Activated T-cell treated with anti-CD3 and anti-CD28 coated beads, Interleukin-2, amount 50 U/mL, for 1 hour (primary cell): Measurements from ENCODE around the gene RAD51D.
"Not testable (repeated sequence)": the region's sequence is repeated elsewhere in the genome, so short reads cannot be mapped to it uniquely, and the experiment has no call there.

Source experiments
- DNase-seq: peaks from one replicate; pipeline ENCODE4 v3.0.0-alpha.2; 2020

Gene RAD51D

DNA sequence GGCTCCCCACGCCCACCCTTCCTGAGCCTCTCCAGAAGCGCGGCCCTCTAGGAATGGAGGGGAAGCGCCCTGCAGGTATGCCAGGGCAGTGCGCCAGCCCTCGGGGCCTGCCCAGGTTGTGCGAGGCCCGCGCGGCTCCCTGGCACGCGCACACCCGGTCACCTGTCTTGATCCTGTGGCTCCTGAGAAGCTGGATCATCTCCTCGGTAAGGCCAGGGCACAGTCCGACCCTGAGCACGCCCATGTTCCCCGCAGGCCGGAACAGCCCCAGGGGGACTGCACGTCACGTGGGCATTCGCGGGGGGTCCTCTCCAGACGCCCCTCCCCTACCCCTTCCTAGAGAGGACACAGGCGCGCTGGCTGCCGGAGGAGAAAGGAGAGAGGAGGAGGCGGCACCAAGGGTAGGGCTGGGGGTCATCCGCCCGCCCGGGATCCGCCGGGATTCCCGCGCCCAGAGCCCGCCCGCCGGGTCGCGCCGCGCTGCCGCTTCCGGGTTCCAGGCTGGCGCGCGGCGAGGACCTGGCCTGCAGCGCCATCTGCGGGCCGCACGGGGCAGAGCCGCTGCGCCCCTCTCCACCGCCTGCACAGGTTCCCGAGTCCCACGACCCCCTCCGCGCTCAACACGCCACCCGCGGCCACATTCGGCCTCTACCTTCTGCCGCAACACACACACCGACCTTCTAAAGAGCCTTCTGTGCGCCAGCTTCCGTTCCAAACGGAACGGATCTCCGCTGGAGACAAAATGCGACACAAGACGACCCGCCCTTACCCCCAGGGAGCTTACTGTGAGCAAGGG is at the start of gene RAD51D:
Gene RAD51D, minus strand, starts transcription at position 491 of the 796 bp plus-strand sequence. Its CDS starts 247 bp downstream, at position 244.
- DNase-seq = peak; percentile 88

GRCh38 chr17:35167666-35168065 is 48.0 kb upstream of the RAD51D start:
- DNase-seq = no peak

GRCh38 chr17:35167046-35167445 is 47.4 kb upstream of the RAD51D start:
- DNase-seq = no peak

GRCh38 chr17:35166526-35166925 is 46.9 kb upstream of the RAD51D start:
- no peak for DNase-seq

GRCh38 chr17:35164716-35165115 is 45.1 kb upstream of the RAD51D start:
- DNase-seq = no peak

DNA sequence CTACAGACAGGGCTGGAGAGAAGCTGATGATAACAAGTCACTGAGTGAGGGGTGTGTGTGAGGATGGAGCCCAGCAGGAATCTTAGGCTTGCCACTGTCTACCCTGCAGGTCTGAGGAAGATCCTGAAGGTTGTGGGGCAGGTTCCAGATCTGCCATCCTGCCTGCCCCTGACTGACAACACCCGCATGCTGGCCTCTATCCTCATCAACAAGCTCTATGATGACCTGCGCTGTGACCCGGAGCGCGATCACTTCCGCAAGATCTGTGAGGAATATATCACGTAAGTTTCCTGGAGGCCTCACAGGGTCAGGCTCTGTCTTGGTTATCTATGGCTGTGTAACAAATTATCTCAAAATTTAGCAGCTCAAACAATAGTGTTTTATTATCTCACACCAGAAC is 44.2 kb upstream of the RAD51D start:
- DNase-seq = no peak

- DNase-seq = no peak
Observed at GRCh38 chr17:35162755-35163154, 43.1 kb upstream of the RAD51D start.

DNA sequence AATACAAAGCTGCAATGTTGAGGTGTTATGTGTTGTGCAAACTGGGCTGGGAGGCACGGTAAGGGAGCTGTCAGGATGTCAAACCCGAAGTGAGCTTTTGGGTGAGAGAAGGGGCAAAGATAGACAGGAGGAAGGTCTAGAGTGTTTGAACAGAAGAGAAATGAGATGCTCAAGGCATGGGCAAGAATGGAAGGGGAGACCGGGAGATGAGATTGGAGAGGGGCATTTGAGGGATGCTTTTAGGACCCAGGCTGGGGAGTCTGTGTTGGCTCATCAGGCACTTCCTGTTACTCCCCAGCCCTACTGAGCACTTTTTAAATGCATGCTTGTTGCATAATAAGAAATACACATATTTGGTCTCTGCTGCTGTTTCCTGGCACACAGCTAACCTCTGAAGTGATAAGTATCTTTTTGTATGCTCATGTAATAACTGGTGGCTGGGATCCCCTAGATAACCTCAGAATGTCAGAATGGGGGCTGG is 41.7 kb upstream of the RAD51D start:
- DNase-seq = no peak

GRCh38 chr17:35160354-35161201 is 40.9 kb upstream of the RAD51D start:
- peak; percentile 68 for DNase-seq

DNA sequence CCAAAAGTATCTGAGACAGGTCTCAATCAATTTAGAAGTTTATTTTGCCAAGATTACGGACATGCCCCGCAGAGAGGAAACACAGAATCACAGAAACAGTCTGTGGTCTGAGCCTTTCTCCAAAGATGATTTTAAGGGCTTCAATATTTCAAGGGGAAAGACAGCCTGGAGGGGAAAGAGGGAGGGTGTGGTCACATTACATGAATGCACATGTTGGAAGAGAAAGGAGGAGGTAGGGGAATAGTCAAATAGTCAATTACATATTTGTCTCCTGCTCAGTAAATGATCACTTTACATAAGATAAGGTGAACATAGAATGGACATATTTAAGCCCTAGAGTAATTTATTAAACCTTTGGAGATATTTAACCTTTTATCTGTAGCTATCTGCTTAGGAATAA is 40.3 kb upstream of the RAD51D start:
- no peak for DNase-seq

DNA sequence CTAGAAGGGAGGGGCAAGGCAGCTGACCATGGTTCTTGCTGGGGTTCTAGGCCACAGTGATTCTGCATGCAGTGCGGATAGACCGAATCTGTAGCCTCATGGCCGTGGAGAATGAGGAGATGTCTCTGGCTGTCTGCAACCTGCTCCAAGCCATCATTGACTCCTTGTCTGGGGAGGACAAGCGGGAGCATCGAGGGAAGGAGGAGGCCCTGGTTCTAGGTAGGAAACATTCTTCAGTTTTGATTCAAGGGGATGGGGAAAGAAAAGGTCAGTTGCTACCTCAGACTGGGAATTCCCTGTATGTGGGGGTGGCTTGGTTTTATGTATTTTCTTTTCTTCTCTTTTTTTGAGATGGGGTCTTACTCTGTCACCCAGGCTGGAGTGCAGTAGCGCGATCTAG is 35.6 kb upstream of the RAD51D start:
- DNase-seq = no peak

- no peak for DNase-seq
Observed at GRCh38 chr17:35154196-35155165, 34.8 kb upstream of the RAD51D start.

DNA sequence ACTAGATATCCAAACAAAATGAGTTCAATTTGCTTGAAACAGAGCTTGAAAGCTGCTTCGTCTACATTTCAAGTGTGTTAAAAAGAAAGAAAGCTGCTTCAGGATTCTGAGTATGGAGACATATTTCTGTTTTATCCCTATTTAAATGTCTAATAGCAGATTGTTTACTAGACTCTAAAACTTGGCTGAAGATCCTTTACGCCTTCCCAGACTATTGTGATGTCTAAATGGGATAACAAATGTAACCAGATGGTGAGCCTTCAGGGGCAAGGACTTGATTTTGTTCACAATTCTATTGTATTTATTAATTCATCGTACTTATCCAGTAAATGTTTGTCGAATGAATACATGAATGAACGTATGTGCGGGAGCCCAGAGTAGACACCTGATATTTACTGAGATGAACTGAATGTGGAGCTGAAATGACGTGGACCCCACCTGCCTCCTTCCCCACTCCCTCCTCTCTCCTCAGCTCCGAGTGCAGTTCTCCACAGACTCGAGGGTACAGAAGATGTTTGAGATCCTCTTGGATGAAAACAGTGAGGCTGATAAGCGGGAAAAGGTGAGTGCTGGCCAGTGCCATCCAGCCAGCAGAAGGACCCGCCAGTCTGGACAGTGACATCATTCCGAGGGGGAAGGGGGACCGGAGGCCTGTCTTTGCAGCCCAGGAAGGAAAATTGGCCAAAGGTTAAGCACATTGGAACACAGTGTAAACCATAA is 32.9 kb upstream of the RAD51D start:
- DNase-seq = no peak

GRCh38 chr17:35151080-35151479 is 31.4 kb upstream of the RAD51D start:
- DNase-seq = not testable (repeated sequence)

DNA sequence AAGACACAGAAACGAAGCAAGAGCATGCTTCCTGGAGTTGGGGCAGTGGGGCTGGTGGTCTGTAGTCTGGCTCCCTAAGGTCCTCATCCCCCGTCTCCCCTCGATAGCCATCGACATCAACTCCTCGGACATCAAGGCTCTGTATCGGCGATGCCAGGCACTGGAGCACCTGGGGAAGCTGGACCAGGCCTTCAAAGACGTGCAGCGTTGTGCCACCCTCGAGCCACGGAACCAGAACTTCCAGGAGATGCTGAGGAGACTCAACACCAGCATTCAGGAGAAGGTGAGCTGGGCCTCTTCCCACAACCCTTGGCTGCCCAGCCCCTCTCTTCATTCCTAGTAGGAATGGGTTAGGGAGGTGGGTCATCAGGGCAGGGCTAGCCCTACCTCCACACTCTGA is 30.3 kb upstream of the RAD51D start:
- DNase-seq = no peak

- DNase-seq = no peak
Observed at GRCh38 chr17:35148144-35148543, 28.5 kb upstream of the RAD51D start.

GRCh38 chr17:35147375-35147905 is 27.8 kb upstream of the RAD51D start, which contains the start of gene UNC45B:
Gene UNC45B (plus strand): TSS chr17:35147817. CDS start chr17:35148264, 447 bp downstream.
- DNase-seq = no peak

- no peak for DNase-seq
Observed at GRCh38 chr17:35146214-35146833, 26.7 kb upstream of the RAD51D start.

GRCh38 chr17:35144840-35145239 is 25.2 kb upstream of the RAD51D start:
- DNase-seq = no peak

- no peak for DNase-seq
Observed at GRCh38 chr17:35142467-35142796, 22.8 kb upstream of the RAD51D start.
